Limb (tissue), 2 donors: ENCODE results near the gene E2F3.

Experiments
- DNase-seq, 2 donors: peaks; one replicate each; pipeline ENCODE4 v3.0.0-alpha.2; 2016; ENCODE audit errors: extremely low spot score in 2 of 2

Gene E2F3

DNA sequence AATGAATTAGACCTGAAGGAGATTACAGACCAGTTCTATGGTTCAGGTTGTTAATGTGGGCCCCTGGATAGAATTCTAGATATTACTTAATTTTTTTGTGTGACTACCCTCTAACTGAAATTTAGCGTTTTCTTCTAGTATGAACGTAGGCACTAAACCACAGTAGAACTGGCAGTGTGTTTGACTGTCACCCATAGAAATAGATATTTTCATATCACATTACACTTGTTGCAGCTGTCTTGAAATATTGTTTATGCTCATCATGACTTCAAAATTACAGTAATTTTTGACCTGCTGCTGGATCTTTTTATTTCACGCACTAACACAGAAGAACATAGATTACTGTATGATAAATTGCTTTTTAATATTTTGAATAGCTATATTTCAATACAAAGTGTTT lies 31.6 kb downstream of the E2F3 start:
- no peak for DNase-seq

- DNase-seq = no peak
These were observed 32.2 kb downstream of the E2F3 start for GRCh38 chr6:20433929-20434328.

- DNase-seq = no peak
These were observed 33.1 kb downstream of the E2F3 start for GRCh38 chr6:20434766-20435165.

DNA sequence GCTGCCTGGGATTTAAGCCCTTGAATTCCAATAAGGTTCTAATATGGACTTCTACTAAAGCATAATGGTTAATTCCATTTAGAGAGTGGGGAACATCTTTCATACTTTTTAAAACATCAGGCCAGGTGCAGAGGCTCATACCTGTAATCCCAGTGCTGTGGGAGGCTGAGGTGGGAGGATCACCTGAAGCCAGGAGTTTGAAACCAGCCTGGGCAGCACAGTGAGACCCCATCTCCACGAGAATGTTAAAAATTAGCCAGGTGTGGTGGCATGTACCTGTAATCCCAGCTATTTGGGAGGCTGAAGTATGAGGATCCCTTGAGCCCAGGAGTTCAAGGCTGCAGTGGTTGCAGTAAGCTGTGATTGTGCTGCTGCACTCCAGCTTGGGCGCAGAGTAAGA lies 35.0 kb downstream of the E2F3 start:
- DNase-seq = no peak

- DNase-seq = no peak
These were observed 36.0 kb downstream of the E2F3 start for GRCh38 chr6:20437639-20438038.

DNA sequence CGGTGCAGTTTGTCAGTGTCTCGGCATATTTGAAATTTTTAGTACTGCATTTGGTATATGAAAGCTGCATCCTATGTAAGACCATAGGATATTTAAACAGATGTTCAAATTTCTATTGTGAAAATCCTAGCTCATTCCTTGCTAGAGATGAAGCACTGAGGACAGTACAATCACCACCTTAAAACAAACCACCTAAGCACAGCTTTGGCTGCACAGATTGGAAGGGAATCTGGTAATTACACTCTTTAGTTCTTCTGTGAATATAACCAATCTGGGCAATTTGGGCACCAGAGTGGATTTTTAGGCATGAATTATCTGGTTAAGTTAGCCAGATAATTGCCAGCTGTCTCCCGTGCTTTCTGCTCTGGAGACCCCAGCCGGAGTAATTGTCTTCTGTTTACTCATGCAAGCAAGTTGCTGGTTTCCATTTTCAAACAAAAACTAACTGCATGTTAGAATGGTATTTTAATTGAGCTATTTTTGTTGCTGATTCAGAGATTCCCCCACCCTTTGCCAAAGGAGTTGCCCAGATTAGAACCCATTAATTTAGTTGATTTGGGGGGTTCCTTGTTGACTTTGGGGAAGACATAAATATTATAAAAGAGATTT lies 36.9 kb downstream of the E2F3 start:
- DNase-seq = no peak

GRCh38 chr6:20439558-20439957 lies 37.9 kb downstream of the E2F3 start:
- DNase-seq = no peak

- DNase-seq = no peak
These were observed 38.6 kb downstream of the E2F3 start for GRCh38 chr6:20440296-20440695.

GRCh38 chr6:20441236-20441635 lies 39.6 kb downstream of the E2F3 start:
- no peak for DNase-seq

DNA sequence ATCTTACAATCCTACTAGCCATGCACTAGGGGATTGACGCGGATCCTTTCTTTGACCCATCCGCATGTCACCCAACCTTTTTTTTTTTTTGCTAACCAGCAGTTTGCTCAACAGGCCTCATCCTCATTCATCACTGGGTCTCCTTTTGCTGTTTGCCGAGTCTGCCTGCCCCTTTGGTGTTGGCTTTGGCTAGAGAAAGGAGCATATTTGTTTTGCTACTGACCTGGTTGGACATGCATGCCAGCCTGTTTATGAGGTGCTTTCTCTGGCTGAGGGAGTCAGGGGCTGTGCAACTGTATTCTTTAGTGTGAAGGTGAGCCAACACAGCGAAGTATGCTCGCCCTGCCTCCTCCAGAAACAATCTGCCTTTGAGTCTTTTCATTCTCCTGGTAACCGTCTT lies 40.2 kb downstream of the E2F3 start:
- DNase-seq = no peak

DNA sequence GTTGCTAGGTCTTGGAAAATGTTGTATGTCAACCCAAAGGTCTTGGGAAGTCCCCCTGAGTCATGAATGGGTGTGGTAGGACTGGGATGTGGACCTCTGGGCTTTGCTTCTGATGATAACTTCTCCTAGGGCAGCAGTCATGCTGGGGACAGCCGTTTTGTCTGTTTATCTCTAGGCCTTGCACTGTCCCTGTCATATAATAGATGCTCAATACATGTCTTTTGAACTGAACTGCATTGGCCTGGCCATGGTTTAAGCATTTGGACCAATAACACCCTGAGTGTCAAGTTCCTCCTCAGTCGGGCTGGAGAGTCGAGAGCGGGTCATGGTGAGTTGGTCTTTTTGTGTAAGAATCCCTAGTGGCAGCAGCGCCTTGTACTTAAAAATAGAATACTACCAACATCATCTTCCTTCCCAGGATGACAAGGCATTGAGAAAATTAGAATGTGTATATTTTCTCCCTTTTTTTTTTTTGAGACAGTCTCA lies 43.1 kb downstream of the E2F3 start:
- DNase-seq = no peak

- DNase-seq = no peak
These were observed 45.5 kb downstream of the E2F3 start for GRCh38 chr6:20447157-20447556.

- DNase-seq = no peak
These were observed 46.0 kb downstream of the E2F3 start for GRCh38 chr6:20447581-20448132.

GRCh38 chr6:20448828-20449227 lies 47.1 kb downstream of the E2F3 start:
- no peak for DNase-seq

GRCh38 chr6:20454204-20454824 lies 52.6 kb downstream of the E2F3 start:
- no peak for DNase-seq

DNA sequence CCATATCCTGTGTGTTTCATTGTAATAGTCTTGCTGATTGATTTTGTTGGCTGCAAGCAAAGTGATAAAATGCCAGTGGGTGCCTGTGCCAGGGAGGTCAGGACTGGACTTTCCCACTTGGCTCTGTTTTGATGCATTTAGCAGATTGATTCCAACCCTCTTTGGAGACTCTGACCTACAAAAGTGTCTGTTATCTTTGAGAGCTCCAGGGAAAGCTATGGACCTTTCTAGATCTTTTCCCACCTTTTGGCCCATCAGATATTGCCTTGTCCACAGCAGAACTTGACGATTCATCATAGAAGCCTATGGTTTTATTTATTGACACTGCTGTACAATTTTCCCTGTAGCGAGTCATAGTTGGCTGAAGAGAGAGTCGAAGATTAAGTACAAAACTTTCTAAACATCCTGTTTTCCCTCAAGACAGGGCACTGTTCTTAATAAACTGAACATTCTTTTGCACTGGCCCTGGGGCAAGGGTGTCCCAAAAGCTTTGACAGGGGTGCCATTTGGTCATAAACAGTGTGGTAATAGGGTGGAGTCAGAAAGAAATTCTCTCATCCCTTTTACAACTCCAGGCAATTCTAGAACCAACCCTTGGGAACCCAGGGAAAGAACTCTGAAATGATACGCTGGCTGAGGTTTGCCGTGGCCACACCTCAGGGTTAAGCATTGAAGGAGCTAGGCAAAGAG lies 53.7 kb downstream of the E2F3 start:
- no peak for DNase-seq

DNA sequence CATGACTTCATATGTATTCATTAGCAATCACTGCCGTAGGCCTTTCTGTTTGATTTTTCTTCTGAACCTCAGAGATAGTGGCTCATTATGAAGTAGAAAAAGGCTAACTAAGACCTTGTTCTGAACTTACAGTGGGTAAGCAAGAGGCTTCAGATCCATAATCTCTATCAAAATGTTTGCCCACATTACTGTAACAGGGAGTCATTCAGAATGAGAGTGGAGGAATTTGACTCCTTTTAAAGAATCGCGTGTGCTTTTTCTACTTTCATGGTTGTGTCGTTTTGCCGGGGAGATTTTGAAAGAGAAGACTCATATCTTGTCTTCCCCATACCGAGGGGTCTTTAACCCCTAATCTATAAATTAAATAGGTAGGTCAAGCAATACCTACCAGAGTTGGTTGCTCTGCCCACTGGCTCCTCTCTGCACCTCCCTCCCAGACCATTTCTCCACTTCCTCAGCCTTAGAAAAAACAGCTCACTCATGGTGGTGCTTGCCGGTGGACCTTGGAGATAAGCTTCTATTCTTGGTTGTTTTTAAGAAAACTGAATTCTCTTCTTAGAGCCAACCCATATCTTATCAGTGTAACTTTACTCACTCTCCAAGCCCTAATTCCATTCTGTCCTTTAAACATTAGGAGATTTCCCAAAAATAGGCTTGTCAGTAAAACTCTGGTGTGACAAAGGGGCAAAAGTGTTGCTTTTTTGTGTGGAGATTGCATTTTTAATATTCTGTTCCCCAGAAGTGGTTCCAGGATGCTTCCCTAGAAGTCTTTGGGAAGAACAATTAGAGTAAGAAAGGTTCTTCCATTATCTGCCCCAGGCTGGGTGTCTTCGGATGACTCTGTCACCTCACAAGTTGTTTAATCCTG lies 56.6 kb downstream of the E2F3 start:
- no peak for DNase-seq

DNA sequence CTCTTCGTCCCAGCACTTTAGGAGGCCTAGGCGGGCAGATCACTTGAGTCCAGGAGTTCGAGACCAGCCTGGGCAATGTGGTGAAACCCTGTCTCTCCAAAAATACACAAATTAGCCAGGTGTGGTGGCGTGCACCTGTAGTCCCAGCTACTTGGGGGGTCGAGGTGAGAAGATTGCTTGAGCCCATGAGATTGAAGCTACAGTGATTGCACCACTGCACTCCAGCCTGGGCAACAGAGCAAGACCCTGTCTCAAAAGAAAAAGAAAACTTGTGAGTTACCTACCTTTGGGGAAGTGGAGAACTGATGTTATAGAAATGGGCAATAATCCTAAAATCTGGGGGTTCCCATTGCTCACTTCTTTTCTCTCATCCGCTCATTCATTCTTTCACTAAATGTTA lies 58.0 kb downstream of the E2F3 start:
- no peak for DNase-seq

- no peak for DNase-seq
These were observed 59.9 kb downstream of the E2F3 start for GRCh38 chr6:20461576-20461975.

DNA sequence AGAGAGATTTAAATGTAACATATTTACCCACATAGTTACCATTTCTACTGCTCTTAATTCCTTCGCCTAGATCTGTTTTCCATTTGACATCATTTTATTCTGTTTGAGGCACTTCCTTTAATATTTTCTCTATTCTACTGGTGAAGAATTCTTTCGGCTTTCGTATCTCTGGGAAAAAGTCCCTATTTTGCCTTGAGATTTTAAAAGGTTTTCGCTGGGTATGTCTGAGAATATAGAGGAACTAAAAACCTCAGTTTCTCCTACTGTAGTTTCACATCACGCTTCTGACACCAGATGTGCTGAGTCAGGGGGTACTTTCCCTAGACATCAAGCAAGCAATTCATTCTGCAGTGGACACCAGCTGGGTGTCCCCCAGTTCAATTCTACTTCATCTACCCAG lies 61.7 kb downstream of the E2F3 start:
- DNase-seq = no peak

GRCh38 chr6:20464041-20464440 lies 62.4 kb downstream of the E2F3 start:
- DNase-seq = no peak

GRCh38 chr6:20464847-20465246 lies 63.2 kb downstream of the E2F3 start:
- no peak for DNase-seq
